Erythroblast (primary cell): ENCODE measurements around the gene WDCP.

Experiments used
- GATA1 ChIP-seq: IDR thresholded peaks from 2 replicates; pipeline ENCODE4 v1.6.1; 2011; ENCODE audit warnings: low read depth, mild to moderate bottlenecking, control low read depth, low read length, moderate library complexity
- POLR2A ChIP-seq: IDR thresholded peaks from 2 replicates; pipeline ENCODE4 v1.6.1; 2011; ENCODE audit warnings: mild to moderate bottlenecking, low read length

DNA sequence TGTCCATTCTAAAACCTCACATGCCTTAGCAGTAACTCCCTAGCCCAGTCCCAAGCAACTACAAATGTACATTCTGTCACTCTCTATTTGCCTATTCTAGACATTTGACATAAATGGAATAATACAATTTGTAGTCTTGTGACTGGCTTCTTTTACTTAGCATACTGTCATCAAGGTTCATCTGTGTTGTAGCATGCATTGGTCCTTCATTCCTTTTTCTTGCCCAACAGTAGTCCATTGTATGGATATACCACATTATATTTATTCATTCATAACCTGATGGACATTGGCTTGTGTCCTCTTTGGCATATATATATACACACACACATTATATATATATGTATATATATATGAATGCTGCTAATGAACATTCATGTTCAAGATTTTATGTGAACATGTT is 39.5 kb downstream of the WDCP start:
- no peak for TF ChIP-seq POLR2A
- TF ChIP-seq GATA1, result no peak
